ENCODE measurements around the gene PMF1. TPM values are rescaled to one million over a fixed set of nuclear protein-coding genes. Genes with fewer than 3 reads are reported as not detected.

Gene PMF1
- total RNA-seq, 1 donor from 2014 or later, result 54.3 TPM

GRCh38 chr1:156251527-156251926 lies 38.7 kb downstream of the PMF1 start:
- DNase-seq (ENCODE audit: low spot score), result no peak
- intact Hi-C loops (cut with DNase I), result no loop called here

GRCh38 chr1:156253634-156254033 lies 40.8 kb downstream of the PMF1 start:
- intact Hi-C loops (cut with DNase I), result no loop called here
- no peak for DNase-seq (ENCODE audit: low spot score)

GRCh38 chr1:156257711-156258110 lies 44.9 kb downstream of the PMF1 start:
- intact Hi-C loops (cut with DNase I), result no loop called here
- DNase-seq (ENCODE audit: low spot score), result no peak

- intact Hi-C loops (cut with DNase I), result no loop called here
- no peak for DNase-seq (ENCODE audit: low spot score)
These were observed 46.1 kb downstream of the PMF1 start for GRCh38 chr1:156258859-156259258.

DNA sequence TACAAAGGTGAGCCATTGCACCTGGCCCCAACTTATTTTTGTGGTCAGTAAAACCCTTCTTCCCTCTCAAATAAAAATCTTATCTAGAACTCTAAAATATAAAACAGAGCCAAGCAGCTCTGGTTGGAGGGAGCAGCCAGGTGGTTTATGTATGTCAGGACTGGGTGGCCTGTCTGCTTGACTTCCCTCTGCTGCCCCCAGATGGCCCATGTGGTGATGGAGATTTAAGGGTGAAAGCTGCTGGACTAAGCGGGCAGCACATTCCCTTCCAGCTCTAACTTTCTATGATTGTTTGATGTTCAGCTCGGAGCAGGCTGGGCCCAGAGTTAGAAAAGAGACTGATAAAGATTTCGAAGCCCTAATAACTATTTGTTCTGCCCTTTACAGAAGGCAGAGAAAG lies 47.0 kb downstream of the PMF1 start:
- intact Hi-C loops (cut with DNase I), result no loop called here

DNA sequence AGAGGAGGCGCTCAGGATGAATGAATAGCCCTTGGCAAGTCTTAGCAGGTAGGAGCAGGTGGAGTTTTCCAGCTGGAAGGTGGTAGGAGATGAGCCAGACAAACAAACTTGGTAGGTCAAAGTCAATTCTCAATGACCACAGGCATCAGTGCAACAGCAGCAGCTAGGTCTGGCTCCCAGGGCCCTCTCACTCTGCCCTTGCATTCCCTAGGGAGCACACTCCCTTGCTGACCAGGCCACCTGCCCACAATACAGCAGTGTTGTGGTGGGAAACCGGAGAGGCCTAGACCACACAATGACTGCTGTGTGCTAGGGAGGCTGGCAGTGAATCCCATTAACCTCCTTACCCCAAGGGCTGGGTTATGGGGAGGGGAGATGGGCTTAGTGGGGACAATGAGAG lies 48.1 kb downstream of the PMF1 start:
- intact Hi-C loops (cut with DNase I), result no loop called here
- DNase-seq (ENCODE audit: low spot score), result no peak

More for the DNA sequence above, 47.0 kb downstream of the PMF1 start:
- no peak for DNase-seq (ENCODE audit: low spot score)

DNA sequence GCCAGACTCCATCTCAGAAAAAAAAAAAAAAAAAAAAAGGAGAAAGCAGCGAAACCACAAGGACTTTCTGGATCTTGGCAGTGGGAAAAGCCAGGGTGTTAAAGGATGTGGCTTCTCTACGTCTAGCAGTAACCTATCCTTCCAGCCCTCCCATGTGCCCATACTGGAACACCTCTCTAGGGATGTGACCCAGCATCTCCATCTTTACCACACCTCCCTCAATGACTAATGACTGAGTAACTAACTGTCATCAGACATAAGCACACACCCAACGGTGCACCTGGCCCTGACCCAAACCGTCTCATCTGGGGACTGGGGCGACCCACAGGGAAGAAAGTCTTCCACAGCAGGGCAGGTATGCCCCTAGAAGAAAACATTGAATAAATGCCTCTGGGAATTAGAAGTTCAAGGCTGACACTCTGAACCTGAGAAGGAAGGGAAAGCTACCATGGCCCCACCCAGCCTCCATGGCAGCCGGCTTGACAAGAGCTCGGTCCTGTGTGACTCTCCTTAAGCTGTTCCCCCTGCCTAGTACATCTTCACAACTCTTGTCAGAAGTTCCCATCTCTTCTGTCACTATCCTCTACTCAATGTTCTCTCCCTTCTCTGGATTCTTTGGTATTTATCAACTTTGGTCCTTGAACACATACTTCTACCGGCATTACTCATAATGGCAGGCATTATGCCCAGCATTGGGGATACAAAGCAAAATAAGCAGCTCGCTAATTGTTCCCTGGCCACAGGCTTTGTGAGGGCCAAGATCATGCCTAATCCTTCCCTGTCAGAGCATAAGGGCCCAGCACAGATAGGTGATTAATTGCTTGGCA lies 49.9 kb downstream of the PMF1 start:
- DNase-seq (ENCODE audit: low spot score), result no peak
- intact Hi-C loops (cut with DNase I), result no loop called here

- no peak for DNase-seq (ENCODE audit: low spot score)
- intact Hi-C loops (cut with DNase I), result no loop called here
These were observed 50.5 kb downstream of the PMF1 start for GRCh38 chr1:156263288-156263655.

DNA sequence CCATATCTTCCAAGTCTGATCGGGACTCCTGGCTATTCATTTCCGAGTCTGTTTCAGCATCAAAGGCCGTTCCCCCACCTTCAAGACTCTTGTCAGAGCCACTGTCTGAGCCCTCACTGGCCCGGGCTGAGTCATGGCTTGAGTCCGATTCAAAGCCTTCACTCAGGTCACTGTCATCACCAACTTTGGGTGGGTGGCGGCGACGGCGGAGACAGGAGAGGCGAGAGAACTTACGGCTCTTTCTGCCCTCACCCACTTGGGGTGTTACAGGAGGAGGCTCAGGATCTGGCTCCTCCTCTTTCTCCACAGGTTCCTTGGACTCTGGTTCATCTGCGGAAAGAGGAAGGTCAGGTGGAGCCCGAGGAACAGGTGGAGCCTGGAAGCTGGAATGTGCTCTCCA lies 53.2 kb downstream of the PMF1 start:
- intact Hi-C loops (cut with DNase I), result loop anchor here (5.0 kb wide), 1 partner anchor 56 kb away; no protein-coding TSS in a partner anchor
- no peak for DNase-seq (ENCODE audit: low spot score)

DNA sequence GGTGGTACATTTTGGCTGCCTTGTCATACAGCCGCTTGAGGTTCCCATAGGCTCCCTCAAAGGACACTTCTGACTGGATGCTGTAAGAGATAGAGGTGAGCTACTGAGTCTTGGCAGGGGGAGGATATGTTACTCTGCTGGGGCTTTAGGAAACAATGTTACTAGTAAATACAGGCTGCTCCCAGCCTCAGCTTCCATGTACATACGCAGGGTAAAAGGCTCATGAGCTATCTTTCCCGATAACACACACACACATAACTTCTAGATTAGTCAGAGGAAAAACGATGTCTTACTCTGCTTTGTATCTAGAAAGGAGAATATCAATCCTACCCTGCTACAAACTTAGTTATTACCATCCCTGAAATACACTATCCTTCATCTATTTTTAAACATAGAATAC lies 55.5 kb downstream of the PMF1 start:
- intact Hi-C loops (cut with DNase I), result loop anchor here (5.0 kb wide), 1 partner anchor 54 kb away; no protein-coding TSS in a partner anchor
- no peak for DNase-seq (ENCODE audit: low spot score)

- intact Hi-C loops (cut with DNase I), result no loop called here
- no peak for DNase-seq (ENCODE audit: low spot score)
These were observed 57.5 kb downstream of the PMF1 start for GRCh38 chr1:156270314-156270713.

DNA sequence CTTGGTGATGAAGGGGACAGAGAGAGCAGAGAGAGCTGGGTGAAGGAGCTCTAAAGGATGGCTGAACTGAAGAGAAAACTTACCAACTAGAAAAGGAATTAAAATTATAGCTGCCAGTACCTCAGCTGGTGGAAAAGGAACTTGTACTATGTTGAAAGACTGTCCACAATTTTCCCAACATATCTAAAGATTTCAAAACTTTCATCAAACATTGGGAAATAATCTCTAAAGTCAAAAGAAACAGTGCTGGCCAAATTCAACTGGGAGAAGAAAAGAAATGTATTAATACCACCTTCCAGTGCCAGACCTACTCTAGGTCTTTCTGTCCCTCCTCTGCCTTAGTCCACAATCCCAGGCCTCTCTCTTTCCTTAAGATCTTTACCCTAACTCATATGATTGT lies 63.7 kb downstream of the PMF1 start:
- intact Hi-C loops (cut with DNase I), result no loop called here

DNA sequence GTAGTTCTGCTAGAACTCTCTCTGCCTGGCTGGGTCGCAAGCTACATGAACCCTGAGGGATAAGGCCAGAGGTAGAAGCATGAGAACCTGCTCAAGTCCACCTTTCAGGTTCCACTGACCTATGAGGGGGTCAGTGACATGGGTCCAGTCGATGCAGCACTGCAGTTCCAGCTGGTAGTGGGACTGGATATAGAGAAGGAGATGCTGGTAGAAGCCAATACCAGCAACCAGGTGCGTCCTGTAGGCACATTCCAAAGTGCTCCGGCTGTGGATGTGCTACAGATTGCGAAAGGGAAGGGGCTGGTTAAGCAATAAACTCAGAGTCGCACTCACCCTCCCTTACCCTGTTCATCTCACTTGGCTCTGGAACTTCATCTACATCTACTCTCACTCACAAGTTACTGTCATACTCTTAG lies 64.2 kb downstream of the PMF1 start:
- intact Hi-C loops (cut with DNase I), result no loop called here
- DNase-seq (ENCODE audit: low spot score), result no peak

More for the DNA sequence above, 63.7 kb downstream of the PMF1 start:
- no peak for DNase-seq (ENCODE audit: low spot score)

- intact Hi-C loops (cut with DNase I), result loop anchor here (5.0 kb wide), 1 partner anchor 118 kb away; no protein-coding TSS in a partner anchor
These were observed 67.0 kb downstream of the PMF1 start for GRCh38 chr1:156279837-156280236.

GRCh38 chr1:156281281-156281680 lies 68.5 kb downstream of the PMF1 start:
- intact Hi-C loops (cut with DNase I), result loop anchor here (5.0 kb wide), 1 partner anchor 119 kb away; no protein-coding TSS in a partner anchor
- DNase-seq (ENCODE audit: low spot score), result peak; percentile 88

More at GRCh38 chr1:156279837-156280236, 67.0 kb downstream of the PMF1 start:
- DNase-seq (ENCODE audit: low spot score), result no peak

DNA sequence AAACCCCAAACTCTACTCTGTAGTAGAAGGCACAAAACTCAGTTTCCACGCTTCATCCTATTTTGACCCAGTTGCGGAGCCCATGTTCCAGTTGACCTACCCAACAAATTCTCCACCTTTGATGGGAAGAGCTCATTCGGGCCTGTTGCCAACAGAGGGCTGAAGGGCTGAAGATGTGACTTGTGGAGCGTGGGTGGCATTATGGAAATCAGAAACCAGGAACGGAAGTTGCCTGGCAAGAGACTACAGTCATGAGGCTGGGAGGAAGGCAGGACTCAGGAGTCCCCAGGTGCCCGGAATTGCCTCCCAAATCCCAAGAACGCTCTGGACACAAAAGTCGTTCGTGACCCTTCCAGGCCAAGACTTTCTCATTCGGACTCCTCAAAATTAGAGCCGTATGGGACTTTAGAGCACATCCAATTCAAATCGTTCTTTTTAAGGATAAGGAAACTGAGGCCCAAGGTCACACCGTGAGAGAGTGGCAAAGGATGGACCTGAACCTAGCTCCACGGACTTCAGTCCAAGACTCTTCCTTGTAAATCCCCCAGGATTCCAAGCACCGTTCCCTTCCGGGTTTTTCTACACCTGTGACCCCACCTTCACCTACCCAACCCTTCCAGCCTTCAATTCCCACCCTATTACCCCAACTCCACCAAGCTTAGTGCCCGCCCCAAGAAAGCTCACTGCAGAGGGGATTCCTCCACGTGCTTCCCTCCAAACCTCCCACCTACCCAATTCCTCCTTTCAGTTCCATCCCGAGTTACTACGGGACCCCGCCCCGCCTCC lies 69.1 kb downstream of the PMF1 start:
- intact Hi-C loops (cut with DNase I), result loop anchor here (5.0 kb wide), 1 partner anchor 120 kb away; no protein-coding TSS in a partner anchor
- no peak for DNase-seq (ENCODE audit: low spot score)

DNA sequence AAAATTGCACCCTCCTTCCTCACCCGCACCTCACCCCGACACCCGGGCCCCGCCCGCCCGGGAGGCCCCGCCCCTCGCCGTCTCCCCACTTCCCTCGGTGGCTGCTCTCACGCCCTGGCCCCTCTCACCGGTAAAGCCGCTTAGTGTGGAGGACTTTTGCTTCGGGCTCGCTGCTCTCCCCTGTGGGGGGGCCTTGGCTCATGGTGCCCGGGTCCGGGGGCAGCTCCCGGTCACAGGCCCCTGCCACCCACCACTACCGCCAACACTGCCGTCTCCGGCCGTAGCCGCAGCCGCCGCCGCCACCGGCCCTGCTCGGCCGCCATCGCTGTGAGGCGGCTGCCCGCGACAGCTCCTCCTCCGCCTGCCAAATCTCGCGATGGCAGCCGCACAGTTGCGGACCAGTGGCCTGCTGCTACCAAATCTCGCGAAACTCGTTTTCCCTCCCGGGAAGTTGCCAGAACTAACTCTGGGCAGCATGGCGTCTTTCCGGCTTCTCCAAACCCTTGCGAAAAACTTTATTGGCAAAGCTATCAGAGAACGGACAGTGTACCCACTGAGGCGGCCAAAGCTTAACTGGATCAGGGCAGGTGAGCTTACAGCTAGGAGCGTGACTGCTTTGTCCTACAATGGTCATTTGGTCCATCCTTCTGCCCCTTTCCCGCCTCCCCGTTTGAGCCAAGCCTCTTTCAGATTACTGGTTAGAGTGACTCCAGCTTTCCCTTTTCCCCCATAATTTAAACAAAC lies 69.8 kb downstream of the PMF1 start, which contains the start of gene SMG5:
SMG5 (minus strand) TSS at position 347 of the 744 bp plus-strand sequence; CDS start at position 202, 145 bp downstream.
- intact Hi-C loops (cut with DNase I), result loop anchor here (5.0 kb wide), 1 partner anchor 120 kb away; no protein-coding TSS in a partner anchor
- peak; percentile 98 for DNase-seq (ENCODE audit: low spot score)

DNA sequence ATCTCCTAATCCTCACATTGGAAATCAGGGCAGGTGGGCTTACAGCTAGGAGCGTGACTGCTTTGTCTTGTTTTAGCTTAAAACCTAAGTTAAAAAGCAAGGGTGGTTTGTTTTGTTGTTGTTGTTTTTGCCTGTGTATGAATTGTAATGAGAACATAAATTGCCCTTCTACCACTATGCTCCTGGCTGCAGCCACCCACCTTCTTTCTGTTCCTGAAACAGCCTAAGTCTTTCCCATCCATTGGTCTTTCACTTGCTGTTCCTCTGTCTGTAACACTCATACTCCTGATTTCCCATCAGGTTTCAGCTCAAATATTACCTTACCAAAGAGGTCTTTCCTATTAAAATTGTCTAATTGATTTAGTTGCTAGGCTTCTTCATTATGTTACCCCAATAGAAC lies 70.7 kb downstream of the PMF1 start:
- DNase-seq (ENCODE audit: low spot score), result no peak
- intact Hi-C loops (cut with DNase I), result loop anchor here (5.0 kb wide), 1 partner anchor 121 kb away; no protein-coding TSS in a partner anchor

GRCh38 chr1:156284112-156284511 lies 71.3 kb downstream of the PMF1 start, which contains the start of gene TMEM79:
Gene TMEM79, plus strand, starts transcription at chr1:156284325. Its CDS starts 902 bp downstream, at chr1:156285227.
- DNase-seq (ENCODE audit: low spot score), result no peak
- intact Hi-C loops (cut with DNase I), result loop anchor here (5.0 kb wide), 1 partner anchor 122 kb away; no protein-coding TSS in a partner anchor

All from cardiac septum (tissue), 1 donor.